Activated gamma-delta T cell (primary cell): ENCODE measurements around the gene RAB42.
"Not testable (repeated sequence)": the region's sequence is repeated elsewhere in the genome, so short reads cannot be mapped to it uniquely, and the experiment has no call there.

Source experiments
- DNase-seq: peaks from one replicate; lab custom pipeline; 2025; lab: John Stamatoyannopoulos, UW

RAB42 gene

DNA sequence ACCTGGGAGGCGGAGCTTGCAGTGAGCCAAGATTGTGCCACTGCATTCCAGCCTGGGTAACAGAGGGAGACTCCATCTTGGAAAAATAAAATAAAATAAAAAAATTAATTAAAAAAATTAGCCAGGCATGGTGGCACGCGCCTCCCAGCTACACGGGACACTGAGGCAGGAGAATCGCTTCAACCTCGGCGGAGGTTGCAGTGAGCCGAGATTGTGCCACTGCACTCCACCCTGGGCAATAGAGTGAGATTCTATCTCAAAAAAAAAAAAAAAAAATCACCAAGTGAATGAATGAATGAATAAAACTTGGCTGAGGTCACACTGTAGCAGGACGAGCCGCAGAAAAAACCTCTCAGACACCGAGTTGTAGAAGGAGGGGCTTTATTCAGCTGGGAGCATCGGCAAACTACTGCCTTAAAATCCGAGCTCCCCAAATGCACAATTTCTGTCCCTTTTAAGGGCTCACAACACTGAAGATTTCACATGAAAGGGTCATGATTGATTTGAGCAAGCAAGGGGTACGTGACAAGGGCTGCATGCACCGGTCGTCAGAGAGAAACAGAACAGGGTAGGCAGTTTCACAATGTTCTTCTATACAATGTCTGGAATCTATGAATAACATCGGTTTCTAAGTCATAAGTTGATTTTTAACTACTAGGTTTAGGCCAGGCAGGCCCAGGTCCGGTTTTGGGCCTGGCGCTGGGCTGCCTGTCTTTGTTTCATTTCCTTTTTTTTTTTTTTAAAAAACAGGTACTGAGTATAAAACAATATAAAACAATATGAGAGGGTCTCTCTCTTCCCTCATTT lies 5.3 kb upstream of the RAB42 start:
- DNase-seq = not testable (repeated sequence)

DNA sequence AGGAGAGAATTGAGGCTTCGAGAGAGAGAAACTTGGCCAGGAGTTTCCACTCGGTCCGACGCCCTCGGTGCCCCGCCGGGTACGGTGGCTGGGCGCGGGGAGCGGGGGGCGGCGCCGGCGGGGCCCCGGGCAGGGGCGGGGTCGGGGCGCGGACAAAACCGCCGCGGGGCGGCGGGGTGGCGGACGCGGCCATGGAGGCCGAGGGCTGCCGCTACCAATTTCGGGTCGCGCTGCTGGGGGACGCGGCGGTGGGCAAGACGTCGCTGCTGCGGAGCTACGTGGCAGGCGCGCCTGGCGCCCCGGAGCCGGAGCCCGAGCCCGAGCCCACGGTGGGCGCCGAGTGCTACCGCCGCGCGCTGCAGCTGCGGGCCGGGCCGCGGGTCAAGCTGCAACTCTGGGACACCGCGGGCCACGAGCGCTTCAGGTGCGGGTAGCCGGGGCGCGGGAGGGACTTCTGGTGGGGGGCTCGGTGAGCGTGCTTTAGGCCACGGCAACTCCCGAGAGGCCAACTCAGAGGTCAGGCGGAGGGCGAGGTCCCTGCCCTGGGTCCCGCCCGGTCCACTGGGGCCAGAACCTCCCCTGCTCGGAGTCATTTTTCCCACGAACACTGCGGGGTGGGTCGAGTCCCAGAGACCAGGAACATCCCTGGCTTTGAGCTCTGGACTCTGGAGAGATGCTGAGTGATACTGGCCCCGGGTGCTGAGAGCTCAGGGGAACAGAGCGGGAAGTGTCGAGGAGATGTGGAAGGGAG lies 431 bp downstream of the RAB42 start:
- DNase-seq = no peak

DNA sequence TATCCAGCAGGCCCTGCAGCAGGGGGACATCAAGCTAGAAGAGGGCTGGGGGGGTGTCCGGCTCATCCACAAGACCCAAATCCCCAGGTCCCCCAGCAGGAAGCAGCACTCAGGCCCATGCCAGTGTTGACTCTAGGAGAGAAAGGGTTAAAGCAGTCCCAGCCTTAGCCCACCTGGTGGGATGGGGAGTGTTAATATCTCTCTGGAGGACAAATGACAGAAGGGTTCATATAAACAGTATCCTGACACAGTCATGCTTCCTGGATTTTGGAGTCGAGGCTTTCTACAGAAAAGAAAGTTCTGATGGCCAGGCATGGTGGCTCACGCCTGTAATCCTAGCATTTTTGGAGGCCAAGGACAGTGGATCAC lies 1.9 kb downstream of the RAB42 start:
- not testable (repeated sequence) for DNase-seq

DNA sequence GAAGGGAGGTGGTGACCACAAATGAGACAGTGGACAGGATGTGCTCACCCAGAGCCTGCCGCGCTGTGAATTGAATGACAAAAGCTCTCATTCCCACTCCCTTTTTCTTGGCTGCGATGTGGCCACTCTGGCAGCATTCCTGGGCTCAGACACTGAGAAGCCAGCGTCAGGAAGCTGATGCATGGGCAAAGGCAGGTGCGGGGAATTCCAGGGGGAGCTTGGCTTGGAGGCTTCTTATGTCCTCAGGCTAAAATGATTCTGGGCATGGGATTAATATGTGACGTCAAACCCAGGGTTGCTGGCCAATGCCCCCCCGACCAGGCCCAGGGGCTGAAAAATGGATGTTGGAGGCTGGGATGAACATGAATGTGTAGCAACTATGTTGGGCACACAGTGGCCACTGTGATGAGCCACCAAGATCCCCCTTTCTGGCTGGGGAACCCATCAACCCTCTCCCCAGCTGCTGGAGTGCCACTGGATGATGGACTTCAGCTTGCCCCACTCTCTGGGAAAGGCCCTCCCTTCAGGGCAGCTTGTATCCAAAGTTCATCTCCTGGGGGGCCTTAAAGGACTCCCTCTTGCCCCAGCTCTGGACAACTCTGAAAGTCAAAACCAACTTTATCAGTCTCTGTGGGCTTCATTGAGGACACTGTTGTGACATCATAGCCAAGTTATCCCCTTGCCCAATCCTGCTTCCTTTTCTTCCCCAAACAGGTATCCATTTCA lies 2.8 kb downstream of the RAB42 start:
- not testable (repeated sequence) for DNase-seq

DNA sequence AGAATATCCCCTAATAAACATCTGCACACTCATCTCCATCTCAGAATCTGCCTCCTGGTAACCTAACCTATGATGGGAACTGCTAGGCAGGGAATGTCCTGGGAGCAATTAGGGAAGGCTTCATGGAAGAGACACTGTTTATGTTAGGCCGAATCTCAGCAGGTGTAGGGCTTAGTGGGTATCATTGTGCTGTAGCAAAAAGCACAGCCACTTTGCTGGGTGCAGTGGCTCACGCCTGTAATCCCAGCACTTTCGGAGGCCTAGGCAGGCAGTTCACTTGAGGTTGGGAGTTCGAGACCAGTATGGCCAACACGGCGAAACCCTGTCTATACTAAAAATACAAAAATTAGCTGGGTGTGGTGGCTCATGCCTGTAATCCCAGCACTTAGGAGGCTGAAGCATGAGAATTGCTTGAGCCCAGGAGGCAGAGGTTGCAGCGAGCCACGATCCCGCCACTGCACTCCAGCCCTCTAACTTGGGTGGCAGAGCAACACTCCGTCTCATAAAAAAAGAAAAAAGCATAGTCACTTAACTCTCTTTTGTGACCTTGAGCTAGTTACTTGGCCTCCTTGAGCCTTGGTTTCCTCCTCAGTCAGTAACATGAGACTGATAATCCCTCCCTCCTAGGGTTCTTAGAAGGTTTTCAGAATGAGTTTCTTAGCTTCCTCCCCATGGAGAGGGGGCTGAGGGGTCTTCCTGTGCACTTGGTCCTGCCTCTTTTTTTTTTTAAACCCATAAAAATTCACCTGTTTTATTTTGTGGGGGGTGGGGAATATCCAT lies 3.5 kb downstream of the RAB42 start:
- DNase-seq = no peak

DNA sequence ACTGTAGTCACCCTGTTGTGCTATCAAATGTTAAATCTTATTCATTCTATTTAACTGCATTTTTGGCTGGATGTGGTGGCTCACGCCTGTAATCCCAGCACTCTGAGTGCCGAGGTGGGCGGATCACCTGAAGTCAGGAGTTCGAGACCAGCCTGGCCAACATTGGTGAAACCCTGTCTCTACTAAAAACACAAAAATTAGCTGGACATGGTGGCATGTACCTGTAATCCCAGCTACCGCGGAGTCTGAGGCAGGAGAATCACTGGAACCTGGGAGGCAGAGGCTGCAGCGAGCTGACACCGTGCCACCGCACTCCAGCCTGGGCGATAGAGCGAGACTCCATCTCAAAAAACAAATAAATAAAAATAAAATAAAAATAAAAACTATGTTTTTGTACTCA lies 4.2 kb downstream of the RAB42 start:
- DNase-seq = not testable (repeated sequence)

DNA sequence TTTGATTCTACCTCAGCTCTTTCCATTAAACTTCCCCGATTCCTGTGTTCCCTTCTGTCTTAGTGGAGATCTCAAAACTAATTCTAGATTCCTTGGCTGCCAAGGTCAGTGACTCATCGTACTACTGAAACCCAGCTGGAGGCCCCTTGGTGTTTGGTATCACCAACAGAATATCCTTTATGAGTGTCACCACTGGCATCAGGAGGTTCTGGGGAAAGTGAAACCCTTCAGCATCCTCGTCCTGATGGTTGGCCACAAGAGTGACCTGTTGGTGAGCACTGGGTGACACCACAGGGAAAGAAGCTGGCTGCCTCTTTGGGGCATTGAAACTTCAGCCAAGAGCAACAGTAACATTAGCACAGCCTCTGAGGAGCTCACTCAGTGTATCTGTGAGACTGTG lies 9.6 kb downstream of the RAB42 start:
- no peak for DNase-seq

DNA sequence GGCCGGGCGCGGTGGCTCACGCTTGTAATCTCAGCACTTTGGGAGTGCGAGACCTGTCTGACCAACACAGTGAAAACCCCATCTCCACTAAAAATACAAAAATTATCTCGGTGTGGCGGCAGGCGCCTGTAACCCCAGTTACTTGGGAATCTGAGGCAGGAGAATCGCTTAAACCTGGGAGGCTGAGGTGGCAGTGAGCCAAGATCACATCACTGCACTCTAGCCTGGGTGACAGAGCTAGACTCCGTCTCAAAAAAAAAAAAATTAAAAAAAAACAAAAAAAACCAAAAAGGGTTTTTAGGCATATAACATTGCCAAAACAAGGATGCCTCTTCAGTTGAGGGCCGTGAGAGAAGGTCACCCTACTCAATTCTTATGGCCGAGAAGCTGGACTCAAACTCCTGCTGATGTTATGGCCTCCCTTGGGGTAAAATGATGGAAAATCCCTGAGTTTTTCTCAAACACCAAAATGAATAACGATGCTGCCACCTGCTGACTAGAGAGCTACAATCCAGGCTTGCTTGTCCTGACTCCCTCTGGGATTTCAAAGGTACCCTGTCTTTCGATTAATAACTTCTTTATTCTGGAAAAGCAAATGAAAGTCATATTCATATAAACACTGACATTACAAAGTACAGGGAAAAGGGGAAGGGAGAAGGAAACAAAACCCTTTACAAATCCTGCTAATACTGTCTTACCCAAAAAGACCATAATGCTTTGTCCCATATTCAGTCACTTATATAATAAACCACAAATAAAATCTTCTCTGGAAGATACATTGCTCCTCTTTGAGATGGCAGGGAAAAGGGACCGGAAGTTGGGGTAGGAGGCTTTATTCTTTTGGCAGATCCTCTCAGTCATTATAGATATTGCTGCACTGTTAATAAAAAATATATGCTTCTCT lies 10.7 kb downstream of the RAB42 start:
- DNase-seq = no peak

DNA sequence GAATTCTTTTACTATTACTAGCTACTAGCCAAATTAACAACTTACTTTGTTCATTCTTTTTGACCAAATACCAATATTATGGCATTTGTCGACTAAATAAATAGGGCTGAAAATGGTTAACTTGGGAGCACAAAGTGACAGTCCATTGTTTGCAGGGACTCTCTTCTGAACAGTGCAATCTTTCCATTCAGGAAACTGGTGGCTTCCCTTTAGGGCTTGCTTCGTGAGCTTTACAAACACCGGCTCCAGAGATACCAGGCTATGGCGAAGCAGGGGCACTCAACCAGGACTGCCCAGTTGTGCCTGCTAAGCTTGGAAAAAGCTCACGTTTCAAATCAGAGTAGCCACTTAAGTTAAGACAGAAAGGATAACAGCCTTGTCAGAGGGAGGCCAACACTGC lies 12.3 kb downstream of the RAB42 start:
- no peak for DNase-seq

DNA sequence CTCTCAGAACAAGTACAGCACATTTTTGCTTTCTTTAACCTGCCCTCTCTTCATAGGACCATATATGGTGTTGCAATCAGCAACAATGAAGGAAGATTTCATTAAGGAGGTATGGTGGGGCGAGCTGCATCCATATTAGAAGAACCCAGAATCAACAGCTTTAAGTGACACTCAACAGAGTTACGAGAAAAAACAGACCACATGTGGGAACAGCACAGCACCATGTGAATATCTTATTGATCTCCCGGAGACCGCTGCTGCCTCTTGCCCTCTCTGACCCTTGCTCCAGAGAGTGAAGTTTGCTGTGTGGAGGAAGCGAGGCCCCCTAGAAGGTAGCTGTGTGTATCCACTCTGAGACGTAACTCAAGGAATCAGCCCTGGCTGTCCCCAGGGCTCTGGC lies 12.9 kb downstream of the RAB42 start:
- no peak for DNase-seq

DNA sequence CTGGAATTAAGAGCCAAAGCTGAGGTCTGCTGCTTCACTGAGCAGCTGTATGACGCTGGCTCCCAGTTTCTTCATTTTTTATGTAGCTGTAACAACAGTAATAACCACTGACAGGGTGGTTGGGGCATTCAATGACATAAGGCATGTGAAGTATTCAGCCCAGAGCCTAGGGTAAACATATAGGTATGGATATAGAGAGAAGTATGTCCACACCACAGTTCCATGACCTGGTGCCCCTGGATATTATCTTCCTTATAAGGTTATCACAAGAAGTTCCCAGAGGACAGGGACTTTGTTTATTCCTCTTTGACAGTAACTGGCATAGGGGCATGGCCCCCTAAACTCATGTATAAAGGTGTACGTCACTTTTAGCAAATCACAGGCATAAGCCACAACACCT lies 14.7 kb downstream of the RAB42 start:
- DNase-seq = no peak

DNA sequence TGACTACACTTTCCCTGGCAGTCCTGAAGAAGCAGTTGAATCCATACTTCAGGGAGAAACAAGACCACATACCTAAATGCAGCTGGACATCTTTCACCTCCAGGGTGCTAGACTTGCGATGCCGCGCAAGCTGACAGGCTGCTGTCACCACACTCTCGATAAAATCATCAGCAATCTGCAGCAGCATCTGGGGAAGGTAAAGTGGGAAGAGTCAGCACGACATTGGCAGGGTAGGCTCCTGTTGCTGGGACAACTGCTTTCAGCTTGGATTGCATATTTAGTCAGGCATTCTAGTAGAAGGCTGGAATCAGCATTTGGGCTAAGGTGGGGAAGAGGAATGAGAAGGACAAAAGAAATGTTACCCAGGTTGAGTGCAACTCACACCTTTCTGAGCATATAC lies 21.1 kb downstream of the RAB42 start:
- no peak for DNase-seq

DNA sequence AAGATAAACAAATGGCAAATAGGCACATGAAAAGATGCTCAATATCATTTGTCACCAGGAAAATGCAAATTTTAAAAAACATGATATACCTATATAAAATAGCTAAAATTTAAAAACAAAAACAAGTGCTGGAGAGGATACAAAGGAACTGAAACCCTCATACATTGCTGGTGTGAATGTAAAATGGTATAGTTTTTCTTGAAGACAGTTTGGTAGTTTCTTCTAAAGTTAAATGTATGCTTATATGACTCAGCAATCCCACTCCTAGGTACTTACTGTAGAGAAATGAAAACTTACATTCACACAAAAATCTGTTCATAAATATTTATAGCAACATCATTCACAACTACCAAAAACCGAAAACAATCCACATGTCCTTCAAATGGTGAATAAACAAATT lies 39.6 kb downstream of the RAB42 start:
- no peak for DNase-seq

DNA sequence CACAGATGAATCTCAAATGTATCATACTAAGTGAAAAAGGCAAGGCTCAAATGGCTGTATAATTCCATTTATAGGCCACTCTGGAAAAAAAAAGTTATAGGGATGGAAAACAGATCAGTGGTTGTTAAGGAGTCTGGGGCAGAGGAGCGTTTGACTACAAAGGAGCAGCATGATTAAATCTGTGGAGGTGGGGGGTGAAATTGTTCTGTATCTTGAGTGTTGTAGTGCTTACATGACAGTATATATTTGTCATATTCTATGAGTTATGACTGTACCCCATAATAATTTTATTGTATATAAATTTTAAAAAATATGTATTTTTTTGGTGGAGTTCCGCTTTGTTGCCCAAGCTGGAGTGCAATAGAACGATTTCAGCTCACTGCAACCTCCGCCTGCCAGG lies 40.5 kb downstream of the RAB42 start:
- no peak for DNase-seq

DNA sequence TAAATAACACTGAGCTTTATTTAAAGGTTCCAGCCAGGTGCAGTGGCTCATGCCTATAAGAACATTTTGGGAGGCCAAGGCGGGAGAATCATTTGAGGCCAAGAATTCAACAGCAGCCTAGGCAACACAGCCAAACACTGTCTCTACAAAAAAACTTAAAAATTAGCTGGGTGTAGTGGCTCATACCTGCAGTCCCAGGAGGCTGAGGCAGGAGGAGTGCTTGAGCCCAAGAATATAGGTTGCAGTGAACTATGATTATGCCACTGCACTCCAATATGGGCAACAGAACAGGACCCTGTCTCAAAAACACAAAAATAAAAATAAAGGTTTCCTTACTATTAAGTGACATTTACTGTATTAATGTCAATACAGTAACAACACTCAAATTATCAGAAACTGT lies 48.7 kb downstream of the RAB42 start:
- DNase-seq = no peak

DNA sequence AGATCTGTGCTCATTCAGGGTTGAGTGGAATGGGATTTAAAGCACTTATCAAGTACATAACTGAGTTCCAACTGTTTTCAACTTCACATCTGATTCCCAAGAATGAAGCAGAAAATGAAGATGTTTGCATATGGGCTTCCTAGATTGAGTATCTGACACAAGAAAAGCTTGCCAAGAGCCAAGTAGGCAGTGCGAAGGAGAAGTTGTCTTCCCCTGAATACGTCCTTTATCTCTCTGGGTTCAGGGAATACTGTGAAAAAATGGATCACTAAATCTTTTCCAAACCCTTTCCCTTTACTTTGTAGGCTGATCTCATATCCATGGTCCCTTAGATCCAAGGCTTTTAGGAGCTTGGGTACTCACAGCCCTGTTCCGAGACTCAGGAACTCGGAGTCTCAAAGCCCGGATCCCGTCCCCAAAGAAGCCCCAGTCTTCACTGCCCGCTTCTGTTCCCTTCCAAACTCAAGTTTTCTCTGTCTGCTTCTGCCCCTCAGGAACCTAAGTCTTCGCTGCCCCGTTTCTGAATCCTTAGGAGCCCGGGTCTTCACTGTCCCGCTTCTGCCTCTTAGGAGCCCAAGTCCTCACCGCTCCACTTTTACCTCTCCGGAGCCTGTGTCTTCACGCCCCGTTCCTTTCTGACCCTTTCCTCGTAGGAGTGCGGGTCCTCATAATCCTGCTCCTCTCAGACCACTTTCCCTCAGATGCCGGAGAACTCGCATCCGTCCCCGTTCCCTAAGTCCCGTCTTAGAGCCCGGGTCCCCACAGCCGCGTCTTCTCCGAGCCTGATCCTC lies 50.2 kb downstream of the RAB42 start:
- no peak for DNase-seq

DNA sequence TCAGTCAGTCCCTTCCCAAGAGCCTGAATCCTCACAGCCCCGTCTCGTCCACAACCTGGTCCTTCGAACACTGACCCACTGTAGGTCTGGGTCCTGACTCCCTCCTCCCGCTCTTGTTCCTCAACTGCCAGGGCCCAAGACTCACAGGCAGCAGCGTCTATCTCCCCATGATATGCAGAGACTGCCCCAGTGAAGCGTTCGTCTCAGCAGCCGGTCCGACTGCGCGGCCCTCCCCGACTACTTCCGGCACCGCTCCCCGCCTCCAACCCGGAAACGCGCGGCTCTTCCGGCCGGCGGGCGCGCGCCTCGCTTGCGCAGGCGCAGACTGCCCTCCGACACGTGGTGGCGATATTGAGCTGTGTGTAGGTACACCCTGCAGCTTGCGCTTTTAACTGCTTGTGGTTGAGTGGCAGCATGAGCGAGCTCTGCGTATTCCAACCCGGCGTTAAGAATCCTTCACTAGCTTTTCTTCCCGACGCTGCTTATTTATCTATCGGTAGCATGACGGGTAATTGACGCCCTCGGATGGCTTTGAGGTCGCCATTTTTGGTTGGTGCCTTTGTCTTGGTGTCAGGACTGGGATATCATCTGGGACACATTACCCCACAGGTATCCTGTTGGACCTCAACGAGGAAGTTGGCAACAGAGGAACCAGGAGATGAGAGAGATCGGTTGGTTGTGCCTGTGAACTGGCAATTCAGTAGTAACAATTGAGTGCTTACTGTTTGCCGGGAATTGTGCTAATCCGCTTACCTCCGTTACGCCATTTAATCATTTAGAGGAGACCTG lies 51.0 kb downstream of the RAB42 start, which contains the start of gene TAF12:
Gene TAF12, minus strand, starts transcription at position 221 of the 789 bp plus-strand sequence. CDS start 20,986 bp downstream, outside the sequence.
- peak; percentile 86 for DNase-seq

DNA sequence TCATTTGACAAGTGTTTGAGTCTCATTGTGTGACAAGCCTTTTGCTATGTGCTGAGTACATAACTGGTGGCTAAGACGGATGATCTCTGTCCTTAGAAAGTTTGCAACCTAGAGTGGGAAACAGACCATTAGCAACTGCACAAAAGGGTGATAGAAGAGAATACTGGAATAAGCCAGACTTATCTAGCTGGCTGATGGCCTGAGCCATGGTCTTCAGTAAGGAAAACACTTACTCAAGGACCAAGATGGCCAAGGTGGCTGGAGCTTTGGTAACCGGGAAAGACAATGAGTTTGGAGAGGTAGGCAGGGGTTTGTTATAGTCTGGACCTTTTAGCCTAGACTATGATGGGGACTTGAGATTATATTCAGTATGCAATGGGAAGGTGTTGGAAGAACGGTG lies 52.4 kb downstream of the RAB42 start:
- DNase-seq = no peak
